H54 (cell line): Measurements from ENCODE around the gene PTGFRN.

Experiments
- DNase-seq: peaks from one replicate; pipeline ENCODE4 v3.0.0; 2011; ENCODE audit warnings: low spot score, mixed read lengths; ENCODE audit not compliant: insufficient read length
- FAIRE-seq: peaks from 3 replicates; lab custom pipeline; 2011; peaks lifted over from hg19 to GRCh38; lab: Jason Lieb, UNC
- POLR2A ChIP-seq: IDR thresholded peaks from 2 replicates; pipeline ENCODE4 v1.6.1; 2011; ENCODE audit warnings: low read depth, mild to moderate bottlenecking, low read length

Gene PTGFRN

GRCh38 chr1:116879478-116880133 lies 30.1 kb upstream of the PTGFRN start:
- FAIRE-seq: no peak

GRCh38 chr1:116880917-116881316 lies 28.8 kb upstream of the PTGFRN start:
- no peak for DNase-seq
- no peak for TF ChIP-seq POLR2A
- no peak for FAIRE-seq

More at GRCh38 chr1:116879478-116880133, 30.1 kb upstream of the PTGFRN start:
- no peak for TF ChIP-seq POLR2A
- no peak for DNase-seq

DNA sequence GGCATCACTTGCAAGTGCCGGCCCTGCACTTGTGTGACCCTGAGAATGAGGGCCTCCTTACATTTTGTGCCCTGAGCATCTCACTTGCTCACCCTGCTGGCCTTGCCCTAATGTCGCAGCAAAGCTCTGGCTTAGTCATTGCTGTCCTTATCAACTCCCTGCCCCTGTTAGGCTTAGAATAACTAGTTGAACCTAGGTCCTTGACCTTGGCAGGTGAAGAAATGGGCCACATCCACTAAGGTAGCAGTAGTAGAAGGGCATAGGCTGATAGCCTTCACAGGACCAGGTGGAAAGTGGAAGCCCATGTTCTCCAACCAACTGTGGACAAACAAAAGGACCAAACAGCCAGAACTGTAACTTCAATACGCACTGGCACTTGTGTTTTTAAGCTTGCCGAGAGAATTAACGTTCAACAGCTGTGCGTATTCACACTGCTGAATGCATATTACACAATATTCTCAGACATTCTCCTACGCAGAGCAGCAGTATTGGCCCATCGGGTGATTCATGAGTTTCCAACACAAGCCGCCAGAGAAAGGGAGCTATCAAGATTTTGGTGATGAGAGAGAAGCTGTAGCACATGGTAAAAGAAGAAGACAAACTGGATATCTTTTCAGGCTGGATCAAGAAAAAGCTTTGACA lies 27.7 kb upstream of the PTGFRN start:
- FAIRE-seq: no peak
- DNase-seq: no peak
- TF ChIP-seq POLR2A: no peak

- FAIRE-seq (no peak), DNase-seq (no peak)
- no peak for TF ChIP-seq POLR2A
Measured at GRCh38 chr1:116882866-116883265, 26.9 kb upstream of the PTGFRN start.

DNA sequence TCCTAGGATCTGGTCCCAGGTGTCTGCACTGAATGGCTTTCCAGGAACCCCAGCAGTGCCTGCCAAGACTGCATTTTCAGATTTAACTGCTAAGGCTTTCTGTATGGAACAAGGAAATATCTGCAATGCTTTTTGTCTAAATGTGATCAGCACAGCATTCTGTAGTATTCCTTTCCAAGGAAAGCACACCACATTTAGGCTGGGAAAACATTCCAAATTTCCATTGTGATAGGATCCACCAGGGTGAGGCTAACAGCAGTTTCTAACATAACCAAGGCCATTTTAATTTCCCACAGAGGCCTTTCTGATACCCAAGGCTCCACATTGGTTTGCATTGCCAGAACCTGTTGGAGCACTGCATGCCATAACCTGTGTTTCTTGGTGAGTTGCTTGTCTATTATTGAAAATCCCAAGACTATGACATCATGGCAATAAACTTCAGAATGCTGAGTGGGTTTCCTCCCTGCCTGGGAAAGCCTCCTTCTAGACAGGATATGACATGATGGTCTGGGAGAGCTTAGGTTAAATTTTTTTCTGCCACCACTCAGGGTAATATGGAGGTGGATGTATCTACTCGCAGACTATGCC lies 23.3 kb upstream of the PTGFRN start:
- TF ChIP-seq POLR2A: no peak
- FAIRE-seq: no peak
- DNase-seq: no peak

DNA sequence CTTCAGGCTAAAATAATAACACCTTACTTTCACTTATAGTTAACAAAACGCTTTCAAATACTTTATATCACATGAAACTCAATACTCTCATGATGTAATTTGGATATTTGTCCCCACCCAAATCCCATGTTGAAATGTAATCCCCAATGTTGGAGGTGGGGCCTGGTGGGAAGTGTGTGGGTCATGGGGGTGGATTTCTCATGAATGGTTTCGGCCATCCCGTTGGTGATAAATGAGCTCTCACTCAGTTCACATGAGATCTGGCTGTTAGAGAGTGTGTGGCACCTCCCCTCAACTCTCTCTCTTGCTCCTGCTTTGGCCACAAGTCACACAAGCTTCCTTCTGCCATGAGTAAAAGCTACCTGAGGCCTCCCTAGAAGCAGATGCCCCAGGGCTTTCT lies 22.5 kb upstream of the PTGFRN start:
- no peak for DNase-seq
- FAIRE-seq: no peak
- no peak for TF ChIP-seq POLR2A

DNA sequence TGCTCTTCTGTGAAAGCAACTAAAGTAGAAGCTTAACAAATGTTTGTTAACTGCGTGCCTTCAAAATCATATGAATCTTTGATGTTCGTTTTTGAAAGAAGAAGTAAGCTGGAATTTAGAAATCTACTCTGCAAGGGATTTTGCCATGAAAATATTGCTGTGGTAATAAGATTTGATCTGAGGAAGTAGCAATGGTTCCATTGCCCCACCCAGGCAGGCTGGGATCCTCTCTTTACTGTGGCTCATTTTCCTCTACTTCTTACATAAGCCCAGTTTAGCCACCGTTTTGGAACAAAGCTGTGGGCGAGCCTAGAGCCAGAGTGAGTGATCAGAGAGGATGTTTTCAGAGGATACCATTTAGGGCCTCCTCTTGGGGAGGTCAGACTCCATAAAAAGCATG lies 20.3 kb upstream of the PTGFRN start:
- TF ChIP-seq POLR2A: no peak
- no peak for DNase-seq
- no peak for FAIRE-seq

GRCh38 chr1:116891396-116892079 lies 18.2 kb upstream of the PTGFRN start:
- no peak for FAIRE-seq
- DNase-seq: no peak
- TF ChIP-seq POLR2A: no peak

- no peak for FAIRE-seq
- no peak for DNase-seq
- no peak for TF ChIP-seq POLR2A
Measured at GRCh38 chr1:116895073-116895472, 14.6 kb upstream of the PTGFRN start.

- FAIRE-seq (no peak), DNase-seq (no peak)
- no peak for TF ChIP-seq POLR2A
Measured at GRCh38 chr1:116899529-116899928, 10.2 kb upstream of the PTGFRN start.

DNA sequence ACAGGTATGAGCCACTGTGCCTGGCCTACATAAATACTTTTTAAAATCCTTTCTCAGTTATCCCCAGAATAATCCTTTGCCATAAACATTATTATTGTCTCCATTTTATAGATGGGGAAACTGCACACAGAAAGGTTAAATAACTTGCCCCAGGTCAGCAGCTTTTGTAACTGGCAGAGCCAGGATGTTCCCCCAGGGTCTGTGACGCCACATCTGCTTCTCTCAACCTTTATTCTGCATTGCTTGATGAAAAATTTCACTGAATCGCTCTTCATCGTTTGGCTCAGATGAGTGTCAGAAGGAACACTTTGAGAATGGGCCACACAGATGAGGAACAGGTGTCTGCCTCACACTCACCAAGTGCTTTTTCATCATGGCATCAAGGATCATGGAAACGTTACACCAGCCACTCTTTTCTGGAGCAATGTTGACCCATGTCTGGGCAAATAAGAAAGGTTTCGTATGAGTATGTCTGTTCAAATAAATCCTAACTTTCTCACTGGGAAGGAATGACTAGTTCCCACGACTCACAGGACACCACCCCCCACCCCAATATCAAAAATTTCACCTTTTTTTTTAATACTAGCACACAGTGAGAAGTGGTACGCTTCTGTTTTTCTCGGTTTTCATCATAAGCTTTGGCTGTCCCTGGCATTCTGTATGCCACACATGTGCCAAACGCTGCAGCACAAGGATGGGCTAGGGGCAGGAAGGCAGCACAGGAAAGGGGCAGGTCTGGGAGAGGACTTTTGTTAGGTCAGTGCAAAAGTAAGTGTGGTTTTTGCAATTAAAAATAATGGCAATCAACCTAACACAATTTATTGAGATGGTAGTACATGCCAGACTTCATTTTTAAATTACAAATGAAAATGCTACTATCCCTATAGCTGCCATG lies 9.0 kb upstream of the PTGFRN start:
- FAIRE-seq (no peak), DNase-seq (no peak)
- TF ChIP-seq POLR2A: no peak

DNA sequence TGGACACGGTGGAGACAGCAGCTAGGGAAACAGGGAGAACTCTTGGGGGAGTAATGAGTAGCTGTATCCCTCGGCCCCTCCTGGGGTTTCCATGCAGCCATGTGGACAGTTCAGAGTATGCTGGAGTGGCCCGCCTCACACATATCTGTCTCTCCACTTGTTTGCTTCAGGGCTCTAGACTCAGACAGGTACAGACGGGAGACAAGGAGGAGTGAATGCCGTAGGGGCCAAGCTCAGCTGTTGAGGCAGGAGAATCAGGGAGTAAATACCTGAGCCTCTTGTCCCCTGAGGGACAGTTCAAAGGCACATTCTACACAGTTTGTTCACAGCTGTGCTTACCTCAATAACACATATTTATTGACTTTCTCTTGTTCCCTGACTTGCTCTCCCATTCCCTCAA lies 7.7 kb upstream of the PTGFRN start:
- TF ChIP-seq POLR2A: no peak
- no peak for FAIRE-seq
- no peak for DNase-seq

- FAIRE-seq (no peak), DNase-seq (no peak)
- TF ChIP-seq POLR2A: no peak
Measured at GRCh38 chr1:116902723-116903383, 6.9 kb upstream of the PTGFRN start.
